GM12891 (cell line): ENCODE measurements around the gene STX16.

ENCODE experiments used
- POLR2A ChIP-seq: IDR thresholded peaks from 2 replicates; pipeline ENCODE4 v1.6.1; 2011; ENCODE audit warnings: low read depth, low read length, control low read depth
- POLR2AphosphoS5 ChIP-seq: IDR thresholded peaks from 2 replicates; pipeline ENCODE4 v1.6.1; 2011; ENCODE audit warnings: low read depth, low read length, control low read depth

DNA sequence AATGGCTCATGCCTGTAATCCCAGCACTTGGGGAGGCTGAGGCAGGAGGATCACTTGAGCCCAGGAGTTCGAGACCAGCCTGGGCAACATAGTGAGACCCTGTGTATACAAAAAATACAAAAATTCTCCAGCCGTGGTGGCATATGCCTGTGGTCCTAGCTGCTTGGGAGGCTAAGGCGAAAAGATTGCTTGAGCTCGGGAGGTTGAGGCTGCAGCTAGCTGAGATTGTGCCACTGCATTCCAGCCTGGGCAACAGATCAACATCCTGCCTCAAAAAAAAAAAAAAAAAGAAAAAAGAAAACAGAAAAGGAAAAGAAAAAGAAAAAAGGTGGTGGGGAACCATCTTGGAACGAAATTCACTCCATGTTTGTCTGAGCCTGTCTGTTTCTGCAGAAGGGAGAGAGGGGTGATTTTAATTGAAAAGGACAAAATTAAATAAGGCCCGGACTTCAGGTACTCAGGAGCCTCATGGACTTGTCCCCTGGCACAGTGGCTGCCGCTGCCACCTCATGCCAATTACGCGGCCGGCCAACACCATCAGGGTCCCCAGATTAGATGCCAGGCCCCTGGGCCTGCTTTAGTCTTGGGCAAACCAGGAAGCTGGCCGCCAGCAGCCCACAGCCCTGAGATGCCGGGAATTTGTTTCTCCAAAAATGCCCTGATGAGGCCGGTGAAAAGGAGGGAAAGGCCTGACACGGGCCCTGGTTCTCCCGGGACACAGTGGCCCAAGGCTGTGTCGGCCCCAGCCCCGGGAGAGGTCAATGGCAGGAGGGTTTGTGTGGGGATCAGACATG is 37.8 kb upstream of the STX16 start:
- TF ChIP-seq POLR2A, result no peak
- no peak for TF ChIP-seq POLR2AphosphoS5
